Memory B cell (primary cell): Measurements from ENCODE around the gene CNN2.

ENCODE experiments used
- ATAC-seq: fragments of 150-1000 bp; cut with Tn5 transposase; 2 replicates; pipeline ENCODE4 v1.10.0; 2021; ENCODE audit warnings: low read depth, mild to moderate bottlenecking, moderate library complexity
- DNase-seq, 2 donors: peaks; one replicate each; pipeline ENCODE4 v3.0.0; 2022; ENCODE audit warnings: low spot score in 2 of 2
- H3K27ac Mint-ChIP-seq: one replicate; pipeline ENCODE4 v1.8.0; 2022; ENCODE audit warnings: mild to moderate bottlenecking, moderate library complexity, mixed read lengths
- H3K27me3 Mint-ChIP-seq: one replicate; pipeline ENCODE4 v1.8.0; 2022; ENCODE audit warnings: mixed read lengths
- H3K36me3 Mint-ChIP-seq: one replicate; pipeline ENCODE4 v1.8.0; 2022; ENCODE audit warnings: mild to moderate bottlenecking, mixed read lengths
- H3K4me1 Mint-ChIP-seq: one replicate; pipeline ENCODE4 v1.8.0; 2022; ENCODE audit warnings: mixed read lengths
- H3K4me3 Mint-ChIP-seq: one replicate; pipeline ENCODE4 v1.8.0; 2022; ENCODE audit warnings: mild to moderate bottlenecking, moderate library complexity, mixed read lengths
- H3K9me3 Mint-ChIP-seq: one replicate; pipeline ENCODE4 v1.8.0; 2022; ENCODE audit warnings: mixed read lengths

Gene CNN2

DNA sequence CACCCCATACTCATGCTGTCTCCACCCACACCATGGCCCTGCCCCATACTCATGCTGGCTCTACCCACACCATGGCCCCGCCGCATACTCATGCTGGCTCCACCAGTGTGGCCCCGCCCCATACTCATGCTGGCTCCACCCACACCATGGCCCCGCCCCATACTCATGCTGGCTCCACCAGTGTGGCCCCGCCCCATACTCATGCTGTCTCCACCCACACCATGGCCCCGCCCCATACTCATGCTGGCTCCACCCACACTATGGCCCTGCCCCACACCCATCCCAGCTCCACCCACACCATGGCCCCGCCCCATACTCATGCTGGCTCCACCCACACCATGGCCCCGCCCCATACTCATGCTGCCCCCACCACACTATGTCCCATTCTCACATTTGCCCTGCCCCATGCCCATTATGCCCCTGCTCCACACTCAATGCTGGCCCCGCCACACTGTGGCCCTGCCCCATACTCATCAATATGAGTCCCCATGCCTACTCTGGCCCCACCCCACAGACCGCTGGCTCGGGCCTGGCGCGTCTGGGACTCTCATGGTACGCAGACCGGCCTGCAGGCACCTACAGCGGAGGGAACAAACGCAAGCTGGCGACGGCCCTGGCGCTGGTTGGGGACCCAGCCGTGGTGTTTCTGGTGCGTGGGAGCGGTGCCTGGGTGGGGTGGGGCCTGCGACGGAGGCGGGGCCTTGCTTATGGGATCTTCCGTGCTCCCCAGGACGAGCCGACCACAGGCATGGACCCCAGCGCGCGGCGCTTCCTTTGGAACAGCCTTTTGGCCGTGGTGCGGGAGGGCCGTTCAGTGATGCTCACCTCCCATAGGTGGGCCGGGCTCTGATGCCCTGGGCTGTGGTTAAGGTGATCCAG is 36.9 kb downstream of the CNN2 start:
- Mint-ChIP-seq H3K27me3 (no peaks in the 10 kb centered on the region), H3K4me1 (peaks cover 36% of the 10 kb centered on the region), H3K9me3 (no peaks in the 10 kb centered on the region), H3K4me3 (peak overlapping the region; percentile 39), H3K27ac (no peak overlapping the region), H3K36me3 (peaks cover 17% of the 10 kb centered on the region)
- peak in 1 of 2 donors; percentile 63 for DNase-seq
- ATAC-seq, result peak; percentile 1

DNA sequence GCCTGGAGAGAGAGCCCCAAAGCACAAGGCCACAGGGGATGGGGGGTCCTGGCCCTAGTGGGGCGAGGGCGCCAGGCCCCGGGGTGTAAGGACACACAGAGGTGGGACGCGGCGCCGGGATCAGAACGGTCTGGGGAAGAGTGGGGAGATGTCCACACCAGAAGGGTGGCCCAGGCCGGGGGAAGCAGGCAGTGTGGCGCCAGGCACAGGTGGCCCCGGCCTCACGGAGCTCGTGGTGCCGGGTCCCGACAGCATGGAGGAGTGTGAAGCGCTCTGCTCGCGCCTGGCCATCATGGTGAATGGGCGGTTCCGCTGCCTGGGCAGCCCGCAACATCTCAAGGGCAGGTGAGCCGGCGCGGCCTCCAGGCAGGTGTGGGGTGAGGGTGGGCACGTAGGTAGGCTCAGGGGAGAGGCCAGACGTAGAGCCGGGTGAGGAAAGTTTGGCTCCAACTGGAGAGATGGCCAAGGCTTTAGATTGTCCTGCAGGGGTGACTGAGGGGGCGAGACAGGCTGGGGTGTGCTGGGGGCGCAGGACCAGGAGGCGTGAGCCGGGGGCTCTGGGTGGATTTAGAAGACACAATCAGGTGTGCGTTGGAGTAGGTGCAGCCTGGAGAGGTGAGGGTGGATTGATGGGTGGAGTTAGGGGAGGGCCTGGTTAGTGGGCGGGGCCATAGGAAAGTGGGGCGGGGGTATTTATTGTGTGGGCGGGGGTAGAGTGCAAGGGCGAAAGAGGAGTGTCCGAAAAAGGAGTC is 37.7 kb downstream of the CNN2 start:
- ATAC-seq, result no peak
- peak overlapping the region; percentile 47 for H3K4me3 Mint-ChIP-seq
- H3K9me3 Mint-ChIP-seq, result no peaks in the 10 kb centered on the region
- H3K27ac Mint-ChIP-seq, result no peak overlapping the region
- H3K27me3 Mint-ChIP-seq, result no peaks in the 10 kb centered on the region
- H3K36me3 Mint-ChIP-seq, result peaks cover 21% of the 10 kb centered on the region
- no peak for DNase-seq
- peaks cover 39% of the 10 kb centered on the region for H3K4me1 Mint-ChIP-seq

DNA sequence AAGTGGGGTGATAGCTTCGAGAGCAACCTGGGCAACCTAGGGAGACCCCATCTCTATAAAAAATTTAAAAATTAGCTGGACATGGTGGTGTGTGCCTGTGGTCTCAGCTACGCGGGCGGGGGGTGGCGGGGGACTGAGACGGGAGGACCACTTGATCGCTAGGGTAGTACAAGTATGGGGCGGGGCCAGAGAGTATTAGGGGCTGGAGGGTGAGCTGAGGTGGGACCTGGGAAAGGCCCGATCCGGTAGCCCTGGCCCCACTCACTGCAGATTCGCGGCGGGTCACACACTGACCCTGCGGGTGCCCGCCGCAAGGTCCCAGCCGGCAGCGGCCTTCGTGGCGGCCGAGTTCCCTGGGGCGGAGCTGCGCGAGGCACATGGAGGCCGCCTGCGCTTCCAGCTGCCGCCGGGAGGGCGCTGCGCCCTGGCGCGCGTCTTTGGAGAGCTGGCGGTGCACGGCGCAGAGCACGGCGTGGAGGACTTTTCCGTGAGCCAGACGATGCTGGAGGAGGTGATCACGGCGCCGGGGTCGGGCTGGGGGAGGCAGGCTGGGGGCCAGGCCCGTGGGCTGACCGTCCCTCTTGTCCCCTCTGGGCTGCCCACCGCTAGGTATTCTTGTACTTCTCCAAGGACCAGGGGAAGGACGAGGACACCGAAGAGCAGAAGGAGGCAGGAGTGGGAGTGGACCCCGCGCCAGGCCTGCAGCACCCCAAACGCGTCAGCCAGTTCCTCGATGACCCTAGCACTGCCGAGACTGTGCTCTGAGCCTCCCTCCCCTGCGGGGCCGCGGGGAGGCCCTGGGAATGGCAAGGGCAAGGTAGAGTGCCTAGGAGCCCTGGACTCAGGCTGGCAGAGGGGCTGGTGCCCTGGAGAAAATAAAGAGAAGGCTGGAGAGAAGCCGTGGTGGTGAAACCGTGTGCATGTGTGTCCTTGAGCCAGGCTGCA is 38.5 kb downstream of the CNN2 start:
- ATAC-seq (peak; percentile 40), DNase-seq (peak; percentile 67 to 76)
- peak overlapping the region; percentile 67 for H3K4me3 Mint-ChIP-seq
- no peaks in the 10 kb centered on the region for H3K27me3 Mint-ChIP-seq
- no peak overlapping the region for H3K27ac Mint-ChIP-seq
- H3K4me1 Mint-ChIP-seq, result peaks cover 43% of the 10 kb centered on the region
- no peaks in the 10 kb centered on the region for H3K9me3 Mint-ChIP-seq
- H3K36me3 Mint-ChIP-seq, result peaks cover 22% of the 10 kb centered on the region

DNA sequence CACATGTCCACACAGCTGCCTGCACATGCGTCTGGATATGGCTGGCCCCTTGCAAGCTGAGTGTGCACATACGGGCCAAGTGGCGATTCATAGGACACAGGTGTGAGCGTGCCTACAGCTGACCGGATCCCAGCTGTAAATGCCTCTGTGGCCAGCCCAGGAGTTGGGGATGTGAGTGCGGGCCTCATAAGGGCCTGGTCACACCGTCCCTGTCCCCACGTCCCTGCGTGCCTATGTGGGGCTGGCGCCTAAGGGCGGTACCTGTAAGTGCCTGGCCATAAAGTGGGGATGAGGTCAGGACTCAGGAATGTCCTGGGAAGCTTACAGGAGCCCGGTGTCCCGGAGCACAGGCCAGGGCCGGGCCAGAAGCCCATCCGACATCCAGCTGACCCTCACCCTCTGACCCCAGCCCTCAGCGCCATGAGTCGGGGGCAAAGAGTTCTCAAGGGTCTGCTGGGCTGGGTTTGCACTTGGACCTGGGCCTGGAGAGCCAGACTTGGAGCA is 39.2 kb downstream of the CNN2 start:
- DNase-seq (no peak), ATAC-seq (no peak)
- Mint-ChIP-seq H3K9me3 (no peaks in the 10 kb centered on the region), H3K36me3 (peaks cover 22% of the 10 kb centered on the region), H3K4me3 (peak overlapping the region; percentile 67), H3K4me1 (peaks cover 43% of the 10 kb centered on the region), H3K27ac (no peak overlapping the region), H3K27me3 (no peaks in the 10 kb centered on the region)

DNA sequence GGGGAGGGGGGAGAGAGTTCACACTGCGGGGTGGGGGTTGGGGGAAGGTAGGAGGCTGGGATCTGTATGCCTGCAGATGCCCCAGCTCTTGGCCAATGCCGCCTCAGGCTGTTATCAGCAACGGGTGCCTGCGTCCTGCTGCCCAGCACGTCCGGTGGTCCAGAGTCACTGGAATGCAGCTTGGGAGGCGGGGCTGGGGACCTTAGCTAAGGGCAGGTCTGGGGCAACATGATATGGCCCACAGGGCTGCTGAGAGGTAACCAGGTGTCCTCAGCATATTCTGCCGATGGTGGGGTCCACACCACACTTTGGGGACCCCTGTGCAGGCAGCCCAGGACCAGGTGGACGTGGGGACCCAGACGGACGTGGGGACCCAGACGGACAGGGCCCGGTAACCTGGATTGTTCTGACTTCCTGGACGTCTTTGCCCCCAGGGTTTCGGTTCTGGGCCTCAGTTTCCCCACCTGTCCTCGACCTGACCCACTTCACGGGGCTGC is 39.9 kb downstream of the CNN2 start:
- H3K27me3 Mint-ChIP-seq, result no peaks in the 10 kb centered on the region
- H3K4me1 Mint-ChIP-seq, result peaks cover 43% of the 10 kb centered on the region
- ATAC-seq (no peak), DNase-seq (no peak)
- peak overlapping the region; percentile 94 for H3K27ac Mint-ChIP-seq
- peaks cover 22% of the 10 kb centered on the region for H3K36me3 Mint-ChIP-seq
- no peaks in the 10 kb centered on the region for H3K9me3 Mint-ChIP-seq
- H3K4me3 Mint-ChIP-seq, result peak overlapping the region; percentile 85

DNA sequence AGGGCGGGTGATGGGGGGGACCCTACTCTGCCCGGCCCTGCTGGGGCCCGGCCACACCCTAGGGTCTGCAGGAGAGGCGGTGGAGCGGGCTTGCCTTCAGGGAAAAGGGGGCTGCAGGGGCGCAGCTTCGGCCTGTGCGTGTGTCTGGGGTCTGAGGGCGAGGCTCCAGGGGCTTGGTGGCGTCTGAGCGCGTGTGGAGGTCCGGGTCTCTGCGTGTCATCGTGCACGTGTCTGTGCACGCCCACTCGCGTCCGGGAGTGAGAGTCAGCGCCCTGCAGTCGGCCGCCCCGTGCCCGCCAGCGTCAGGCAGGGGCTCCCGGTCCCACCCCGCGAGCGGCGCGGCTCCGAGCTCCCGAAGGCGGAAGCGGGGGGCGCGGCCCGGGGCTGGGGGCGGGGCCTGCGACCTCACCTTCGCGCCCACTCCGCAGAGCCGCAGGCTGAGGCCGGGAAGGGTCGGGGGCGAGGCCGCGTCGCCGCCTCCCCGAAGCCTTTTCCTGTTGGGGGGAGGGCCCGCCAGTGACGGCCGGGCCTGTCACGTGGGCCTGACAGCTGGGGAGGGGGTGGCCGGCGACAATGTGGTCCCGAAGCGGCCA is 40.4 kb downstream of the CNN2 start, which contains the start of gene ARHGAP45:
Gene ARHGAP45, plus strand, starts transcription at position 420 of the 593 bp plus-strand sequence. CDS start 239 bp downstream, outside the sequence.
- H3K4me1 Mint-ChIP-seq, result peaks cover 46% of the 10 kb centered on the region
- no peaks in the 10 kb centered on the region for H3K27me3 Mint-ChIP-seq
- peak within 1 kb of the TSS; percentile 92 for H3K4me3 Mint-ChIP-seq
- peaks cover 21% of the 10 kb centered on the region for H3K36me3 Mint-ChIP-seq
- DNase-seq, result peak; percentile 71 to 75
- no peaks in the 10 kb centered on the region for H3K9me3 Mint-ChIP-seq
- ATAC-seq, result peak; percentile 46
- H3K27ac Mint-ChIP-seq, result peak within 1 kb of the TSS; percentile 94

DNA sequence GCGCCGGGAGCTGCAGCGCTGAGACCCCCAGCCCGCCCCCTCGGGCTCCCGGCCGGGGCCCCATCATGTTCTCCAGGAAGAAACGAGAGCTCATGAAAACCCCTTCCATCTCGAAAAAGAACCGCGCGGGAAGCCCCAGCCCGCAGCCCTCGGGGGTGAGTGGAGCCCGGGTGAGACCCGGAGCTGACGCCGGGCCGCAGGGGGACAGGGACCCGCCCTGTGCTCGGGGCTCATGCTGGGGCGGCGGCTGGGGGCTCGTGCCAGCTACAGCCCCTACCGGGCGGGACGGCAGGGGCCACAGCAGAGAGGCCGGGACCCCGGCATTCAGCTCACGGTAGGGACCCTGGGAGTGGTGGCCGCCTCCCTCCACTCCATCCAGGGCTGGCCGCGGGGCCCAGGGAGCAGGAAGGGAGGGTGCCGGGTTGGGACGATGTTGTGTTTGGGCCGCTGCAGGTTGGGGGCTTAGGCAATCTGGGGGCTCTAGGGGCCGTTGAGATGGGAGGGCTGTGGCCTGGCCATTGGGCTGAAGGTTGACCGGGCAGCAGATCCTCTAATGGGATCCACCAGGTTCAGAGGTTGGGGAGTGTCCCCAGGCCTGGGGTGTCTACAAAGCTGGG is 41.0 kb downstream of the CNN2 start:
- DNase-seq (peak; percentile 70 to 73), ATAC-seq (peak; percentile 58)
- peaks cover 47% of the 10 kb centered on the region for H3K4me1 Mint-ChIP-seq
- no peaks in the 10 kb centered on the region for H3K27me3 Mint-ChIP-seq
- no peaks in the 10 kb centered on the region for H3K9me3 Mint-ChIP-seq
- peaks cover 22% of the 10 kb centered on the region for H3K36me3 Mint-ChIP-seq
- H3K4me3 Mint-ChIP-seq, result peak overlapping the region; percentile 92
- peak overlapping the region; percentile 94 for H3K27ac Mint-ChIP-seq

DNA sequence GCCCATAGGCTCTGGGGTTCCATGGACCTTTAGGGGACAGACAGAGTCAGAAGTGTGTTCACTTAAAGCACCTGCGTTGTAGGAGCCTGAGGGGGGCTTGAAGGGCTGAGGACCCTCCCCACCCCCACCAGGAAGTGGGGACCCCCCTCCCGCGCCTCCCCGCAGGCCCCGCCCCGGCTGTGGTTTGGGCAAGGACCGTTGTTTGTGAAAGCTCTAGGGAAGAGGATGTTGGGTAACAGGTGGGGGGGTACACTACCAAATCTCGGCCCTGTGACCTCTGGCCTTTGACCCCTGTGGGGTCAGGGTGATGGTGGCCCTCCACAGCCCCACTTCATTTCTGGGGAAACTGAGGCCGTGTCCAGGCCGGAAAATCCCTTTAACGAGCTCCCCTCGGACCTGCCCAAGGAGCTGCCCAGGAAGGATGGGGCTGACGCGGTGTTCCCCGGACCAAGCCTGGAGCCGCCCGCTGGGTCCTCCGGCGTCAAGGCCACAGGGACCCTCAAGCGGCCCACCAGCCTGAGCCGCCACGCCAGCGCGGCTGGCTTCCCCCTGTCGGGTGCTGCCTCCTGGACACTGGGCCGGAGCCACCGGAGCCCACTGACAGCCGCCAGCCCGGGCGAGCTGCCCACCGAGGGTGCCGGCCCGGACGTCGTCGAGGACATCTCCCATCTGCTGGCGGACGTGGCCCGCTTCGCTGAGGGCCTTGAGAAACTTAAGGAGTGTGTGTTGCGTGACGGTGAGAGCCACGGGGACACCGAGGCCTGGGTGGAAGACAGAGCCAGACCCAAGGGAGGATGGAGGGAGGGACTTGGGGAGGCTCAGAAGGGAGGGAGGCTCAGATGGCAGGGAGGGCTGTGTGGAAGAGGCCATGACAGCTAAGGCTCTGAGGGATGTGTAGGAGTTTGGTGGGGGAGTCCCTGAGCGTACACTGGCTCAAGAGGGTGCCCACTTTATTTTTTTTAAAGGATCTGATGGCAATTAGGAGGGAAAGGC is 41.9 kb downstream of the CNN2 start:
- Mint-ChIP-seq H3K27me3 (no peaks in the 10 kb centered on the region), H3K27ac (peak overlapping the region; percentile 94), H3K4me3 (peak overlapping the region; percentile 92), H3K4me1 (peaks cover 43% of the 10 kb centered on the region), H3K36me3 (peaks cover 20% of the 10 kb centered on the region), H3K9me3 (no peaks in the 10 kb centered on the region)
- peak in 1 of 2 donors; percentile 54 for DNase-seq
- ATAC-seq, result no peak

DNA sequence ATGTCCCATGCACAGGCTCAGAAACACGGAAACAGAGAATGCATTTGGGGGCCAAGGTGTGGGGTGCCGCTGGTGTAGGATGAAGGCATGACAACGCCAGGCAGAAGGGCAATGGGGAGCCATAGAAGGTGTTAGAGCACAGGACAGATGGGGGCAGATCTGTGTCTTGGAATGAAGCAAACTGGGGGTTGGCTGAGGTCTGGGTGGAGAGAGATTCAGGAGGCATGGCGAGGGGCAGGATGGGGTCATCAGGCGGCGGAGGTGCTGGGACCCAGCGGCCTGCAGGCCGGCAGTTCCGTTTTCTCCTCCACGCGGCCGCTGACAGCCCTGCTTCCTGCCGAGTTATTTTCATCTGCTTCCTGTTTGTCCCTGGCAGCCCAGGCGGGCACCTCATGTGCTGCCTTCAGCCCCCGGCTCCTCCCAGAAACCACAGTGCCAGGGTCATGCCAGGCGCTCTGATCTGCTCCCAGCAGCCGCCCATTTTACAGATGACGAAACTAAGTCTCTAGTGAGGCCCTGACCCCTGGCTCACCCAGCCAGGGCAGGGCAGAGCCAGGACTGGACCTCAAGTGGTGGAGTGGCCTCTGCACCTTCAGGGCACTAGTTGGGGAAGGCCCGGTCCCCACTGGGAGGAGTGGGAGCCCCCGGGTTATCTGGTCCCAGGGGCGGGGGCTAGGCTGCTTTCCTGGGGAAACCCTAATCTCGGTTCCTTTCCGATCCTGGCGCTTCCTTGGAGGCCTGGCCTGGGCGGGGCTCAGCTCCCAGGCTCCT is 42.8 kb downstream of the CNN2 start:
- H3K36me3 Mint-ChIP-seq, result peaks cover 21% of the 10 kb centered on the region
- ATAC-seq (peak; percentile 43), DNase-seq (peak; percentile 56 to 63)
- H3K27me3 Mint-ChIP-seq, result no peaks in the 10 kb centered on the region
- peak overlapping the region; percentile 92 for H3K4me3 Mint-ChIP-seq
- peak overlapping the region; percentile 94 for H3K27ac Mint-ChIP-seq
- peaks cover 41% of the 10 kb centered on the region for H3K4me1 Mint-ChIP-seq
- no peaks in the 10 kb centered on the region for H3K9me3 Mint-ChIP-seq

DNA sequence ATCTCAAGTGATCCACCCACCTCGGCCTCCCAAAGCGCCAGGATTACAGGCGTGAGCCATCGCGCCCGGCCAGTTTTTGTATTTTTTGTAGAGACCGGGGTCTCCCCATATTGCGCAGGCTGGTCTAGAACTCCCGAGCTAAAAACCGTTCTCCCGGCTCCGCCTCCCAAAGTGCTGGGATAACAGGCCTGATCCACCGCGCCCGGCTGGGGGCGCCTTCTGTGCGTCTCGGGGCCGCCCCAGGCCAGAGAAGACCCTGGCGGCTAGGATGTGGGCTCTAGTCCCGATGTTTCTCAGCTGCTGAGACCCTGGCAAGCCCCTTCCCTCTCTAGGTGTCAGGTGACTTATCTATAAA is 44.1 kb downstream of the CNN2 start:
- peak overlapping the region; percentile 11 for H3K4me3 Mint-ChIP-seq
- ATAC-seq (no peak), DNase-seq (no peak)
- no peaks in the 10 kb centered on the region for H3K27me3 Mint-ChIP-seq
- peaks cover 23% of the 10 kb centered on the region for H3K36me3 Mint-ChIP-seq
- no peak overlapping the region for H3K27ac Mint-ChIP-seq
- no peaks in the 10 kb centered on the region for H3K9me3 Mint-ChIP-seq
- peaks cover 31% of the 10 kb centered on the region for H3K4me1 Mint-ChIP-seq
